Measurements from ENCODE around the gene APOBEC3H. TPM values are rescaled to one million over a fixed set of nuclear protein-coding genes. Genes with fewer than 3 reads are reported as not detected.
A peak's percentile ranks its signal among the peaks of the same experiment; 100 is the strongest.

Gene APOBEC3H
- total RNA-seq, 1 donor from 2014 or later: 0.84 TPM

DNA sequence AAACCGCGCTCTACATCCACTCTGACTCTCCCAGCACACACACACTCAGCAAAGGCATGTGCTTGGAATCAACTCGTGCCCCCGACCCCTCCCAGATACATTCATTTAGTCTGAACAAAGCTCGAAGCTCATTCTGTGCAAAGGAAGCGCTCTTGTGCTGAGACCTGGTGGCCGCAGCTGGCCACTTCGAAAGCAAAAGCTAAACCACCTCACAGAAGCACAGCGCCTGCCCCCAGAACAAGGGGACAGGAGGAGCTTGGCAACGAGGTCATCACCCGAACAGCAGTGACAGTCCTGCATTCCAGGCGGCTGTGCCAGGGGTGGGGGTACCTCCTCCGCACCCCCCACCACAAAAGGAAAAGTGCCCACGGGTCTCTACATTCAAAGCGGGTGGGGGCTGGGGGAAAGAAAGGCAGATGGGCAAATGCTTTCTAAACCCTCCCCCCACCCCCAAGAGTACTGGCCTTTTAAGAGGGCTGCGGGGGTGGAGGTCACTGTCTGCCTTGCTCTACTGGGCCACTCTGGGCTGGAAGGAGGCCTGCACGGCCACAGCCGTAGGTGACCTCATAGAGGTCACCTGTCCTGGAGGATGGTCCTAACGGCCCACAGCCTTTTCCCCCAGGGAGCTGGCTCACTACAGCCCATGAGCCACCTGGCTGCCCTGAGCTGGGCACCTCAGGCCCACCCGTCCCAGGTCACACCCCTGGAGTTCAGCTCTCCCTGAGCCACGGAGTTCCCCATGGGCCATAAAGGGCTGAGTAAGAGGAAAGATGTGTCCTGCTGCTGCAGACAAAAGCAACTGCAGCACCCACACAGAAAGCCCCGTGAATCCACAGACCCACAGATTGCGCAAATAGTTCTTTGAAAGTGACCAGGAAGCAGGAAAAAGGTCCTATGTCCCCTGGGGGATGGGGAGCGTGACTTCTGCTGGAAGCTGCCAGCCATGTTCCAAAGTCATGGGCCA lies 34.1 kb downstream of the APOBEC3H start:
- H3K27me3 ChIP-seq: no peaks in the 10 kb centered on the region
- peak; percentile 69 for ATAC-seq
- H3K9me3 ChIP-seq: no peaks in the 10 kb centered on the region
- intact Hi-C loops (cut with DNase I): no loop called here
- peaks cover 25% of the 10 kb centered on the region for H3K36me3 ChIP-seq
- TF ChIP-seq, protein P1, sequence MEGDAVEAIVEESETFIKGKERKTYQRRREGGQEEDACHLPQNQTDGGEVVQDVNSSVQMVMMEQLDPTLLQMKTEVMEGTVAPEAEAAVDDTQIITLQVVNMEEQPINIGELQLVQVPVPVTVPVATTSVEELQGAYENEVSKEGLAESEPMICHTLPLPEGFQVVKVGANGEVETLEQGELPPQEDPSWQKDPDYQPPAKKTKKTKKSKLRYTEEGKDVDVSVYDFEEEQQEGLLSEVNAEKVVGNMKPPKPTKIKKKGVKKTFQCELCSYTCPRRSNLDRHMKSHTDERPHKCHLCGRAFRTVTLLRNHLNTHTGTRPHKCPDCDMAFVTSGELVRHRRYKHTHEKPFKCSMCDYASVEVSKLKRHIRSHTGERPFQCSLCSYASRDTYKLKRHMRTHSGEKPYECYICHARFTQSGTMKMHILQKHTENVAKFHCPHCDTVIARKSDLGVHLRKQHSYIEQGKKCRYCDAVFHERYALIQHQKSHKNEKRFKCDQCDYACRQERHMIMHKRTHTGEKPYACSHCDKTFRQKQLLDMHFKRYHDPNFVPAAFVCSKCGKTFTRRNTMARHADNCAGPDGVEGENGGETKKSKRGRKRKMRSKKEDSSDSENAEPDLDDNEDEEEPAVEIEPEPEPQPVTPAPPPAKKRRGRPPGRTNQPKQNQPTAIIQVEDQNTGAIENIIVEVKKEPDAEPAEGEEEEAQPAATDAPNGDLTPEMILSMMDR (IDR thresholded peaks at IDR 0.05): no peak
- H3K27ac ChIP-seq: no peak overlapping the region
- peaks cover 10% of the 10 kb centered on the region for H3K4me1 ChIP-seq
- no peak overlapping the region for H3K4me3 ChIP-seq
- DNase-seq: no peak

DNA sequence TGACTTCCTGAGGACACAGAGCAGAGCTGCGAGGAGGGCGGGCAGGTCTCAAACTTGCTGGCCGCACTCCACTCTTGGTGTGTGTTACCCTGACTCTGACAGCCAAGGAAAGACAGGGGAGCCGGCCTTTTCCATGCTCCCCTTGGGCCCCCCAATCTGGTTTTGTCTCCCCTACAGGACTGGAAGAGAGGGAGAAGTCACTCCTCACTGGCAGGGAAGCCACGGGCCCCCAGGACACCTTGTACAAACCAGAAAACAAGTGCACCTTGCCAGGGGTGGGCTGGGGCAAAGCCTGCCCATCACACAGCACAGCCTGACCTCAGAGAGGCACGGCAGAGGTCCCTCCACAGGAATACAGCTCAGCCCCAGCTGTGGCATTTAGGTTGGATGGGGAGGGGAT lies 35.2 kb downstream of the APOBEC3H start:
- Histone ChIP-seq H3K36me3 (peaks cover 25% of the 10 kb centered on the region), H3K27ac (no peak overlapping the region), H3K4me1 (peaks cover 10% of the 10 kb centered on the region), H3K9me3 (no peaks in the 10 kb centered on the region), H3K4me3 (no peak overlapping the region), H3K27me3 (no peaks in the 10 kb centered on the region)
- TF ChIP-seq, protein P1 (IDR thresholded peaks at IDR 0.05): no peak
- DNase-seq (no peak), ATAC-seq (no peak)
- intact Hi-C loops (cut with DNase I): no loop called here

DNA sequence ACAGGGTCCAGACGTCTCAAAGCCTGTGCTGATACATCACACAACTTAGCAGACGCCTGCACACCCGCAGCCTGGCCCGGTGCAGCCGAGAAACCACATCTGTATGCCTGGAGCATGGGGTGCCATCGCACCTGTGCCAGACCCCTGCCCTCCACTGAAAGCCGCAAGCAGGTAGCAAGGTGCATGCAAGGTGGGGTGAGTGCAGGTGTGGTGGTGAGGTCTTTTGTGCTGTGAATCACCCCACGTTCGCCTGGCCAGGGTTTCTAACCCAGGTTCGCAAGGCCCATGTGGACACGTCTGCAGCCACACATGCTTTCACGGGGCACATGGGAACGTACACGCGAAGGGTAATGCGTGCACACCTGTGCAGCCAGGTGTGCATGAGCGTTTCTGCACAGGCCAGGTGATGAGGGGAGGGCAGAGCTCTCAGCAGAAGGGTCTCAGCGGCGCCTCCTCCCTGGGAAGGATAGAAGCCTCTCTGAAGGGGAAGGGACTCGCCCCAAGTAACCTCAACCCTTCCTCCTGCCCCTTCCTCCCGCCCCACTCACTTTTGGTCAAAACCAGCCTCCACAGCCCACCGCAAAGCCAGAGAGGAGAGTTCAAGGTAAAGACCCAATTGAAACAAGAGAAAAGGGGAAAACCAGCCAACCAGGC lies 36.0 kb downstream of the APOBEC3H start:
- ATAC-seq: no peak
- Histone ChIP-seq H3K4me1 (peaks cover 10% of the 10 kb centered on the region), H3K36me3 (peaks cover 25% of the 10 kb centered on the region), H3K27me3 (no peaks in the 10 kb centered on the region), H3K4me3 (no peak overlapping the region), H3K27ac (no peak overlapping the region), H3K9me3 (no peaks in the 10 kb centered on the region)
- DNase-seq: no peak
- TF ChIP-seq, protein P1 (IDR thresholded peaks at IDR 0.05): no peak
- intact Hi-C loops (cut with DNase I): no loop called here

DNA sequence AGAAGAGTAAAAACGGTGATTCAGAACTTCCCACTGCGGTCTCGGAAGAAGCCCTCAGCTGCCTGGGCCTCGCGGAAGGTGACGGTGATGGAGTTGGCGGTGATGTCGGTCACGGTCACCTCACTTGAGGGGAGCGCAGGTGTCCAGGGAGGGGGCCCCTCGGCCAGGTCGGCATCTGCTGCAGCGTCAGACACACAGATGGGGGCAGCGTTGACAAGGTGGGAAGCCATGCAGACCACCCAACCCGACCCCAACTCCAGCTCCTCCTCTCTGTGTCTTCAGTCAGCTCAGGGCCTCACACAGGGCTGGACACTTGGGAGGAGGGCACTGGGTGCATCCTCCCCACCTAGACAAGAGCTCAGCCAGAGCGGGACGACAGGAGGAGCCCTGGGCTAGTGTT lies 36.8 kb downstream of the APOBEC3H start:
- peaks cover 10% of the 10 kb centered on the region for H3K4me1 ChIP-seq
- H3K9me3 ChIP-seq: no peaks in the 10 kb centered on the region
- TF ChIP-seq, protein P1 (IDR thresholded peaks at IDR 0.05): no peak
- intact Hi-C loops (cut with DNase I): no loop called here
- ATAC-seq (no peak), DNase-seq (no peak)
- no peak overlapping the region for H3K4me3 ChIP-seq
- H3K27ac ChIP-seq: no peak overlapping the region
- no peaks in the 10 kb centered on the region for H3K27me3 ChIP-seq
- H3K36me3 ChIP-seq: peaks cover 25% of the 10 kb centered on the region

DNA sequence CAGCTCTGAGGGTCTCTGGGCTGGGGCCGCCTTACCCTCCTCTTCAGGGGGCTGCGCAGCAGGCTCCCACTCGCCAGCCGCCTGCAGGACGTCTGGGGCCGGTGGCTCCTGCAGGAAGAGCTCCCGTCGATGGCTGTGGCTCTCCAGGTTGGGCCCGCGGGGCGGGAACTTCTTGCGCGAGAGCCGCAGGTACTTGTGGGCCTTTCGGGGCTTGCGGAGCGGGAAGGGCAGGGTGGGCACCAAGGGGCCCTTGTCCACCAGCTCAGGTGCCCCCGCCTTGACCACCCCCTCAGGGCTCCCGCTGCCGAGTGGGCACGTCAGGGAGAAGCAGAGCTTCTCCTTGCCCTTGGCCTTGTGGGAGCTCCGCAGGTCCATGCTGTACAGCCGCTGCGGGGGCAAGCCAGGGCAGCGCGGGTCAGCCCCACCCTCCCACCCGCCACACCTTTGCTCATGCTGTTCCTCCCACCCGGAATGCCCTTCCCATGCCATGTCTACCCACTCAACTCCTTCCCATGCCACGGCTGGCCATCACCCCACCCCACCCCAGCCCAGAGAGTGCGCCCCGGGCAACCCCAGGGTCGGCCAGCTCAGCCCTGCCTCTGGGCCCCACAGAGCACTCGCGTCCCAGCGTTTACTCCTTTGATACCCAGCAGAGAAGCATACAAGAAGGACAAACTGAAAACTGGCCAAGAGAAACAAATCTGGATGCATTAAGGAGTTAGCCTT lies 37.5 kb downstream of the APOBEC3H start:
- intact Hi-C loops (cut with DNase I): no loop called here
- Histone ChIP-seq H3K4me3 (no peak overlapping the region), H3K9me3 (no peaks in the 10 kb centered on the region), H3K4me1 (peaks cover 10% of the 10 kb centered on the region), H3K27me3 (no peaks in the 10 kb centered on the region), H3K36me3 (peaks cover 25% of the 10 kb centered on the region), H3K27ac (no peak overlapping the region)
- no peak for DNase-seq
- ATAC-seq: no peak
- TF ChIP-seq, protein P1 (IDR thresholded peaks at IDR 0.05): no peak
